ENCODE measurements around the gene TGIF2. TPM values are rescaled to one million over a fixed set of nuclear protein-coding genes. Genes with fewer than 3 reads are reported as not detected.

The TGIF2 gene
- total RNA-seq, 1 donor from 2014 or later: 43.5 TPM

DNA sequence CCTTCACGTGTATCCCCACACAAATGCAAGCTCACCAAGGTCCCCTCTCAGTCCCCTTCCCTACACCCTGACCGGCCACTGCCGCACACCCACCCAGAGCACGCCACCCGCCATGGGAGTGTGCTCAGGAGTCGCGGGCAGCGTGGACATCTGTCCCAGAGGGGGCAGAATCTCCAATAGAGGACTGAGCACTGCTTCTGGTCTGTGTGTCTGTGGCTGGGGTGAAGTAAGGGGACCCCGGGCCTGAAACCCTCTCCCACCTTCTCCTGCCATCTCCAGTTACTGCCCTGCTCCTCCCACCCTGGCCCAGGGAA lies 23.8 kb upstream of the TGIF2 start:
- TF ChIP-seq, protein P1, sequence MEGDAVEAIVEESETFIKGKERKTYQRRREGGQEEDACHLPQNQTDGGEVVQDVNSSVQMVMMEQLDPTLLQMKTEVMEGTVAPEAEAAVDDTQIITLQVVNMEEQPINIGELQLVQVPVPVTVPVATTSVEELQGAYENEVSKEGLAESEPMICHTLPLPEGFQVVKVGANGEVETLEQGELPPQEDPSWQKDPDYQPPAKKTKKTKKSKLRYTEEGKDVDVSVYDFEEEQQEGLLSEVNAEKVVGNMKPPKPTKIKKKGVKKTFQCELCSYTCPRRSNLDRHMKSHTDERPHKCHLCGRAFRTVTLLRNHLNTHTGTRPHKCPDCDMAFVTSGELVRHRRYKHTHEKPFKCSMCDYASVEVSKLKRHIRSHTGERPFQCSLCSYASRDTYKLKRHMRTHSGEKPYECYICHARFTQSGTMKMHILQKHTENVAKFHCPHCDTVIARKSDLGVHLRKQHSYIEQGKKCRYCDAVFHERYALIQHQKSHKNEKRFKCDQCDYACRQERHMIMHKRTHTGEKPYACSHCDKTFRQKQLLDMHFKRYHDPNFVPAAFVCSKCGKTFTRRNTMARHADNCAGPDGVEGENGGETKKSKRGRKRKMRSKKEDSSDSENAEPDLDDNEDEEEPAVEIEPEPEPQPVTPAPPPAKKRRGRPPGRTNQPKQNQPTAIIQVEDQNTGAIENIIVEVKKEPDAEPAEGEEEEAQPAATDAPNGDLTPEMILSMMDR (conservative IDR thresholded peaks at IDR 0.05): no peak
- Mint-ChIP-seq H3K27me3 (no peaks in the 10 kb centered on the region), H3K27ac (no peak overlapping the region), H3K4me1 (ENCODE audit: unreplicated experiment) (no peaks in the 10 kb centered on the region), H3K36me3 (no peaks in the 10 kb centered on the region), H3K9me3 (no peaks in the 10 kb centered on the region), H3K4me3 (no peak overlapping the region)
- DNase-seq (ENCODE audit: extremely low spot score, unreplicated experiment): no peak

- H3K27me3 Mint-ChIP-seq: no peaks in the 10 kb centered on the region
- TF ChIP-seq, protein P1 (conservative IDR thresholded peaks at IDR 0.05): no peak
- no peak for DNase-seq (ENCODE audit: extremely low spot score, unreplicated experiment)
- no peaks in the 10 kb centered on the region for H3K36me3 Mint-ChIP-seq
- H3K27ac Mint-ChIP-seq: no peak overlapping the region
- H3K4me3 Mint-ChIP-seq: no peak overlapping the region
- no peaks in the 10 kb centered on the region for H3K9me3 Mint-ChIP-seq
- H3K4me1 Mint-ChIP-seq (ENCODE audit: unreplicated experiment): no peaks in the 10 kb centered on the region
Measured at GRCh38 chr20:36549942-36550789, 23.2 kb upstream of the TGIF2 start.

DNA sequence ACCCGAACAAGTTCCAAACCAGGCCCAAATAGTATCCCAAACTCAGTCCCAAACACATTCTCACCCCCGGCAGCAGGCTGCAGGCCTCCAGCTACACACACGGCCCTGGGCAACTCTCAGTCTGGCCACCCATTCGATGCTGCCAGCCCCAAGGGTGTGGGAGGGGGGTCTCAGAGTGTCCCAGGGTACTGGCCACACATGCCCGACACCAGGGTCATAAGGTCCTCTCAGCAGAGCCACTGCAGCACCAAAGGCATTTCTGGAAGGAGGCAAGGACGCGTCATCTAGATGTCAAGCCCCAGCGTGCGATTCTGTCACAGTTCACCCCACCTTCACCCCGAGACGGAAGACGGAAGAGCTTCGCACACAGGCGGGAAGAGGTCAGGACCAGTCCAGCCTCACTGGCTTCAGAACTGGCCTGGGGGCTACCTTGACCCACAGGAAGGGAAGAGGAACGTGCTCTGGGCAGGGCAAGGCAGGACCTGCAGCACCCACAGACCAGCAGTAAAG lies 22.6 kb upstream of the TGIF2 start:
- H3K27me3 Mint-ChIP-seq: no peaks in the 10 kb centered on the region
- TF ChIP-seq, protein P1 (conservative IDR thresholded peaks at IDR 0.05): no peak
- H3K4me3 Mint-ChIP-seq: no peak overlapping the region
- H3K36me3 Mint-ChIP-seq: no peaks in the 10 kb centered on the region
- H3K9me3 Mint-ChIP-seq: no peaks in the 10 kb centered on the region
- DNase-seq (ENCODE audit: extremely low spot score, unreplicated experiment): no peak
- H3K27ac Mint-ChIP-seq: no peak overlapping the region
- H3K4me1 Mint-ChIP-seq (ENCODE audit: unreplicated experiment): no peaks in the 10 kb centered on the region

DNA sequence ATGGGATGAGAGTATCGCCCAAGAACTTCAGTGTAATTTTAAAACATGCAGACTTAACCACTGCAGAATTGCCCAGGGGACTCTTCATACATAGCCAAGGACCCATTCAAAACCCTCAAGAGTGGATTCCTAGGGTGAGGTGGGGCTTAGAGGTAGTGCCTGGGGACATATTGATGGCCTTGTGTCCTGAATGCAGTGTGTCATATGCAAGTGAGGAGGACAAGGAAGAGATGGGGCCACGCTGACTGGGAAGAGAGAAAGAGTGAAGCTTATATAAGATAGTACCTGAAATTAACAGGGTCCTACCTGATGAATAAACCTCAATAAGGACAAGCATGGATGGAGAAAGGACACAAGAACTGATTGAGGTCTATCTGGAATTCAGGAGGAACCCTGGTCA lies 18.1 kb upstream of the TGIF2 start:
- TF ChIP-seq, protein P1 (conservative IDR thresholded peaks at IDR 0.05): no peak
- Mint-ChIP-seq H3K27me3 (no peaks in the 10 kb centered on the region), H3K27ac (no peak overlapping the region), H3K9me3 (no peaks in the 10 kb centered on the region), H3K36me3 (no peaks in the 10 kb centered on the region), H3K4me3 (no peak overlapping the region), H3K4me1 (ENCODE audit: unreplicated experiment) (peaks cover 5% of the 10 kb centered on the region)
- DNase-seq (ENCODE audit: extremely low spot score, unreplicated experiment): no peak

GRCh38 chr20:36562724-36563123 lies 10.7 kb upstream of the TGIF2 start:
- Mint-ChIP-seq H3K27ac (no peak overlapping the region), H3K4me1 (ENCODE audit: unreplicated experiment) (no peaks in the 10 kb centered on the region), H3K4me3 (no peak overlapping the region), H3K27me3 (no peaks in the 10 kb centered on the region), H3K36me3 (no peaks in the 10 kb centered on the region), H3K9me3 (peaks cover 6% of the 10 kb centered on the region)
- no peak for DNase-seq (ENCODE audit: extremely low spot score, unreplicated experiment)
- TF ChIP-seq, protein P1 (conservative IDR thresholded peaks at IDR 0.05): no peak

Measured in type B pancreatic cell (in vitro differentiated cells).